Right lobe of liver (tissue), 6 donors: ENCODE results near the gene EBLN2. TPM values are rescaled to one million over a fixed set of nuclear protein-coding genes. Genes with fewer than 3 reads are reported as not detected.

ENCODE experiments used
- ATAC-seq, 4 donors: fragments of 200-7000 bp; cut with Tn5 transposase; one replicate each; pipeline ENCODE4 v1.9.1; 2020; ENCODE audit warnings: mild to moderate bottlenecking in 4 of 4, moderate library complexity in 4 of 4
- DNase-seq, 3 donors: peaks; one replicate each; pipeline ENCODE4 v3.0.0-alpha.2; 2020
- H3K27ac ChIP-seq, 3 donors: fragments of 200-600 bp; one replicate each; pipeline ENCODE4 v1.8.0; 2022
- H3K27me3 ChIP-seq, 2 donors: fragments of 200-600 bp; one replicate each; pipeline ENCODE4 v1.8.0; 2022
- H3K36me3 ChIP-seq, 4 donors: fragments of 200-600 bp; sonication (generic) in 1 of 4; one replicate each; pipeline versions ENCODE4 v1.5.1 to v1.8.0; 2017 to 2022; ENCODE audit warnings: control low read depth in 1 of 4
- H3K4me1 ChIP-seq, 4 donors: fragments of 200-600 bp; sonication (generic) in 1 of 4; one replicate each; pipeline versions ENCODE4 v1.5.1 to v1.8.0; 2017 to 2022; ENCODE audit warnings: control low read depth in 1 of 4
- H3K4me3 ChIP-seq, 3 donors: fragments of 200-600 bp; one replicate each; pipeline ENCODE4 v1.8.0; 2022
- H3K9me3 ChIP-seq, 4 donors: fragments of 200-600 bp; sonication (generic) in 1 of 4; one replicate each; pipeline versions ENCODE4 v1.5.1 to v1.8.0; 2017 to 2022; ENCODE audit warnings: control low read depth in 1 of 4
- POLR2A ChIP-seq: fragments of 450-650 bp; IDR thresholded peaks from one replicate; pipeline ENCODE4 v1.6.1; 2017; ENCODE audit warnings: antibody characterized with exemption, mild to moderate bottlenecking
- WGBS: methylation state at CpG from one replicate; pipeline ENCODE4 v1.1.6; 2018; ENCODE audit warnings: low coverage, low lambda C conversion rate; ENCODE audit not compliant: insufficient coverage; ENCODE audit errors: missing lambda C conversion rate; 5-methylcytosine and 5-hydroxymethylcytosine counted together
- intact Hi-C, 2 donors: fragments of 100-400 bp; cut with DNase I; formaldehyde crosslinking; loops; one replicate each; pipeline versions ENCODE4 v1.11.2 to v1.14.1; 2022
- total RNA-seq, 6 experiments: library from RNA; depleted of rRNA in 2 of 6; stranded (reverse); fragments of >200 nt in 2 of 6; fragmentation: NEBNext Ultra II Directional in 3 of 6; extraction: Animal tissue kit (Norgen Biotek cat#: 25700) in 3 of 6; gene quantifications; one replicate each; pipeline versions ENCODE4 v1.1.0 to v1.2.4, GENCODE V29; 2016 to 2023
- TF ChIP-seq, protein P1 (sequence below), 4 donors: fragments of 200-600 bp in 3 of 4; fragments of 450-650 bp in 1 of 4; IDR thresholded peaks; one replicate each; pipeline versions ENCODE4 v1.5.1 to v1.8.0; 2016 to 2022; ENCODE audit warnings: antibody characterized with exemption in 4 of 4, mild to moderate bottlenecking in 2 of 4
- donor health status: DM: no; HTN: yes; CAD: no.
- donor health status: DM: no; HTN: no; CAD: no.
- donor health status: DM: no; HTN: no; CAD: no.
- donor health status: DM: no; HTN: yes; CAD: no.
- donor health status: DM: no; HTN: yes; CAD: no.

Gene EBLN2
- total RNA-seq, 6 experiments from 2014 or later, result 1.5 to 3.8 (median 1.7) TPM

DNA sequence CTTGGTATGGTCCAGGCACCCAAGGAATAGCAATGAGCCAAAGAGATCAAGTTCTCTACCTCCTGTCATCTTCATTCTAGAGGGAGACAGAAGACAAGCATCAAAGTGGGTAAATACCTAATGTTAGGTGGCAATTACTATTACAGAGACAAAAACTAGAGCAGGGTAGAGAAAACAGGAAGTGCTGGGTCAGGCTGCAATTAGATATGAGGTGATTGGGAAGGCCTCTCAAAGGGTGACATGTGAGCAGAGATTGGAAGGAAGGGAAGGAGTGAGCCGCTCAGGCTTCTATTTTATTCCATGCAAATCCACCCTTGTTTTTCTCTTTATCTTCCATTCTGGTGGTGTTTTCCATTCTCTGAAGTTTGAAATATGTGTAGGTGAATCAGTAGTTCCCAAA, 37.4 kb downstream of the EBLN2 start:
- no peaks in the 10 kb centered on the region for H3K36me3 ChIP-seq
- no peak overlapping the region for H3K4me3 ChIP-seq
- TF ChIP-seq, protein P1, sequence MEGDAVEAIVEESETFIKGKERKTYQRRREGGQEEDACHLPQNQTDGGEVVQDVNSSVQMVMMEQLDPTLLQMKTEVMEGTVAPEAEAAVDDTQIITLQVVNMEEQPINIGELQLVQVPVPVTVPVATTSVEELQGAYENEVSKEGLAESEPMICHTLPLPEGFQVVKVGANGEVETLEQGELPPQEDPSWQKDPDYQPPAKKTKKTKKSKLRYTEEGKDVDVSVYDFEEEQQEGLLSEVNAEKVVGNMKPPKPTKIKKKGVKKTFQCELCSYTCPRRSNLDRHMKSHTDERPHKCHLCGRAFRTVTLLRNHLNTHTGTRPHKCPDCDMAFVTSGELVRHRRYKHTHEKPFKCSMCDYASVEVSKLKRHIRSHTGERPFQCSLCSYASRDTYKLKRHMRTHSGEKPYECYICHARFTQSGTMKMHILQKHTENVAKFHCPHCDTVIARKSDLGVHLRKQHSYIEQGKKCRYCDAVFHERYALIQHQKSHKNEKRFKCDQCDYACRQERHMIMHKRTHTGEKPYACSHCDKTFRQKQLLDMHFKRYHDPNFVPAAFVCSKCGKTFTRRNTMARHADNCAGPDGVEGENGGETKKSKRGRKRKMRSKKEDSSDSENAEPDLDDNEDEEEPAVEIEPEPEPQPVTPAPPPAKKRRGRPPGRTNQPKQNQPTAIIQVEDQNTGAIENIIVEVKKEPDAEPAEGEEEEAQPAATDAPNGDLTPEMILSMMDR (IDR thresholded peaks at IDR 0.05), result no peak
- TF ChIP-seq POLR2A, result no peak
- WGBS, result 78% methylated on average over 1 of the region's 1 CpG
- H3K4me1 ChIP-seq, result no peaks in the 10 kb centered on the region
- no peaks in the 10 kb centered on the region for H3K9me3 ChIP-seq
- no peak overlapping the region for H3K27ac ChIP-seq
- no peaks in the 10 kb centered on the region for H3K27me3 ChIP-seq
- no peak for DNase-seq
- intact Hi-C loops, result no loop called here
- no peak for ATAC-seq

DNA sequence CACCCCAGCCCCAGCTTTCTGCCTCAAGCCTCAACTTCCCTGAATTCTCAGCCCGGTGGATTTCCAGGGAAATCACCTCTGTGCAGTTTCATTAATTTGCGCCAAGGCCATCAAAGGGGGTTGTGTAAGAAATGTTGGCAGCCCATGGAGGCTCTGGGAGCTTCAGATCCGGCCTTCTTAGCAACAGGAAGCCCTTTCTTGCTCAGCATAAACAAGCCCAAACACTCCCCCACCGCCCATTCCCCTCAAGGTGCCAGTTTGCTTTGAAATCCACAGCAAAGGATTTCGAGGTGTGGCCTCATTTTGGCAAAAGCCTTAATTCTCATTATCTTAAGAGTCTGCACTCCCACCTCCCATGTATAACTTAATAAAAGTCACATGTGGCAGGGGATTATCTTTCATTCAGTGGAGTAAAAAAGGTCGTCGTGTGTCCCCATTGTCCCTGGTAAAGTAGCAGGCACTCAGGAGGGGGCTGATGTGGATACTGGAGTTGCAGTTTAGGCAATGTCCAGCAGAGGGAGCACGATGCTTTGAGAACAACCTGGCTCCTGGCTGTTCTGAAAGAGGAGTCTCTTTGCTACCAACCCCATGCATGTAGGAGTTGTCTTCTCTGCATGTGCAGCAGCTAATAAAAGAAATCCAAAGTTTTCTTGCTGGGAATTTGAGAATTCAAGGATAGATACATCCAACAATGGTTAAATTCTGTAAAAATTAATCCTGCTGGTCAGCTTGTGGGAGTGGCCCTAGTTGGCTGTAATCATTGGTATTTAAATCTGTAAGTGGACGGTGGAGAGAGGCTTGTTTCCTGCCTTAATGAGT, 39.5 kb downstream of the EBLN2 start:
- WGBS, result 16% methylated on average over 8 of the region's 9 CpGs
- Histone ChIP-seq H3K4me1 (no peaks in the 10 kb centered on the region), H3K9me3 (no peaks in the 10 kb centered on the region), H3K27ac (no peak overlapping the region), H3K4me3 (no peak overlapping the region), H3K27me3 (no peaks in the 10 kb centered on the region), H3K36me3 (no peaks in the 10 kb centered on the region)
- DNase-seq (peak; percentile 66 to 76 (median 69)), ATAC-seq (peak; percentile 95 to 99 (median 98))
- intact Hi-C loops, result loop anchor here in 1 of 2 donors (5.0 to 10.0 kb wide), 2 partner anchors 334 to 401 kb away; no protein-coding TSS in a partner anchor
- no peak for TF ChIP-seq POLR2A
- TF ChIP-seq, protein P1 (IDR thresholded peaks at IDR 0.05), result peak; percentile 89 to 93 (median 92)

DNA sequence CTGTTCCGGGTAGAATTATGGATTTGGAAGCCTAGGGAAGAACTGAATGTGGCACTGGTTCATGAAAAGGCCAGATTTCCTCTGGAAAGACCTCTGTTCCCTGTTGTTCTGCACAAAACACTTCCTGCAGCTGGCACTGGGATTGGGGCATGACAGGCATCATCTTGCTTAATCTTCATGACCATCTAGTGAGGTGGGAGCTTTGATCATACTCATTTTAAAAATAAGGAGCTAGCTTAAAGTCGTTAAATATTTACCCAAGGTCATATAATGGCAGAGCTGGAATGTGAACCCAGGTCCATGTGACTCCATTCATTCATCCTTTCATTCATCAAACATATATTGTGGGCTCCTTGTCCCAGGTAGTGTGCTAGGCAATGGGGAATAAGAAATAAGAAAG, 40.4 kb downstream of the EBLN2 start:
- no peaks in the 10 kb centered on the region for H3K36me3 ChIP-seq
- no peak overlapping the region for H3K4me3 ChIP-seq
- no peak for ATAC-seq
- no peak for DNase-seq
- no peaks in the 10 kb centered on the region for H3K4me1 ChIP-seq
- no peaks in the 10 kb centered on the region for H3K27me3 ChIP-seq
- no peak overlapping the region for H3K27ac ChIP-seq
- WGBS, result 12% methylated on average over 2 of the region's 2 CpGs
- H3K9me3 ChIP-seq, result no peaks in the 10 kb centered on the region
- intact Hi-C loops, result loop anchor here in 1 of 2 donors (5.0 to 10.0 kb wide), 2 partner anchors 333 to 400 kb away; no protein-coding TSS in a partner anchor
- no peak for TF ChIP-seq POLR2A
- TF ChIP-seq, protein P1 (IDR thresholded peaks at IDR 0.05), result no peak

DNA sequence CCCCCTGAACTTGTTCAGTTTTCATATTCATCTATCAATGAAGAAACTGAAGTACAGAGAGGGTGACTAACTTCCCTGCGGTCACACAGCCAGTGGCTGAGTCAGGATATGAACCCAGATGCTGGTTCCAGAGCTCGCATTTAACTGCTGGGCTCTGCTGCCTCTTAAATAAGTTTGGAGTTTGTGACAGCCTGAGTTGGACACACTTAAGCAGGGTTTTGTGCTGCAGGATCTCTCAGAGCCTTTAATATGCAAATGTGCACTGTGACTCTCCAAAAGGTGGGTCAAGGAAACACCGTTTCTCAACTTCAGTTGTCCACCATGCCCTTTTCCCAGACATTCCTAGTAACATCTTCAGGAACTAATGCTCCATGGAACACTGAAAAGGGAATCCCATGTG, 45.8 kb downstream of the EBLN2 start:
- ATAC-seq (no peak), DNase-seq (no peak)
- Histone ChIP-seq H3K9me3 (no peaks in the 10 kb centered on the region), H3K36me3 (no peaks in the 10 kb centered on the region), H3K27ac (no peak overlapping the region), H3K27me3 (no peaks in the 10 kb centered on the region), H3K4me3 (no peak overlapping the region), H3K4me1 (no peaks in the 10 kb centered on the region)
- TF ChIP-seq, protein P1 (IDR thresholded peaks at IDR 0.05), result no peak
- no peak for TF ChIP-seq POLR2A
- 74% methylated on average over 3 of the region's 3 CpGs for WGBS
- intact Hi-C loops, result loop anchor here (5.0 to 10.0 kb wide), 2 partner anchors 328 to 385 kb away; no protein-coding TSS in a partner anchor
